Activated CD8-positive, alpha-beta memory T cell treated with anti-CD3 and anti-CD28 coated beads for 24 hours (primary cell): ENCODE measurements around the gene UNC45B.
"Not testable (repeated sequence)": the region's sequence is repeated elsewhere in the genome, so short reads cannot be mapped to it uniquely, and the experiment has no call there.

Source experiments
- DNase-seq: peaks from one replicate; pipeline ENCODE4 v3.0.0-alpha.2; 2020

Gene UNC45B

GRCh38 chr17:35144840-35145239, 2.8 kb upstream of the UNC45B start:
- DNase-seq = no peak

DNA sequence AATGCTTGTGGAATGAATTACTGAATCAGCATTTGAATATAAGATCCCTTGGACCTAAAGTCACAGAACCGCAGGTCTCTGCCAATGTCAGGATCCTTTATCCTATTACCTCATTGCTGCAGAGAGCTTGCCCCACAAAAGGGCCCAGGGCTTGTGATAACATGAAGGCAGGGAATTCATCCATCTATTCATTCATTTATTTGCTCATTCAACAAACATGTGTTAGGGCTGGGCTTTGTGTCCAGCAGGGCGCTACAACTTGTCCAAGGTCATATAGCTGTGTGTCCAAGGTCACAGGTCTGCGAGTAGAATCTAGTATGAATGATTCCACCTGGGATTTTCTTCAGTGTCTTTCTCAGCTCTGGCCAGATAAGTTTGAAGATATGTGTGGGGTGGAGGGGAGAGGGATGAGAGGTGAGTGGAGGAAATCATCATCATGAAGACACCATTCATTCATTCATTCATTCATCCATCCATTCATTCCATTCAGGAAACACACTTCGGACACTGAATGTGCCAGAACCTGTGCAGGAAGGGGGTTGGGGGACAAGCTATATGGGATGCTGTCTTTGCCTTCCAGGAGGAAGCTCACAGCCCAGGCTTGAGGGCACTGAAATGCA, 1.3 kb upstream of the UNC45B start:
- no peak for DNase-seq

GRCh38 chr17:35148144-35148543, 527 bp downstream of the UNC45B start:
- DNase-seq = no peak

DNA sequence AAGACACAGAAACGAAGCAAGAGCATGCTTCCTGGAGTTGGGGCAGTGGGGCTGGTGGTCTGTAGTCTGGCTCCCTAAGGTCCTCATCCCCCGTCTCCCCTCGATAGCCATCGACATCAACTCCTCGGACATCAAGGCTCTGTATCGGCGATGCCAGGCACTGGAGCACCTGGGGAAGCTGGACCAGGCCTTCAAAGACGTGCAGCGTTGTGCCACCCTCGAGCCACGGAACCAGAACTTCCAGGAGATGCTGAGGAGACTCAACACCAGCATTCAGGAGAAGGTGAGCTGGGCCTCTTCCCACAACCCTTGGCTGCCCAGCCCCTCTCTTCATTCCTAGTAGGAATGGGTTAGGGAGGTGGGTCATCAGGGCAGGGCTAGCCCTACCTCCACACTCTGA, 2.3 kb downstream of the UNC45B start:
- no peak for DNase-seq

GRCh38 chr17:35151080-35151479, 3.5 kb downstream of the UNC45B start:
- not testable (repeated sequence) for DNase-seq

DNA sequence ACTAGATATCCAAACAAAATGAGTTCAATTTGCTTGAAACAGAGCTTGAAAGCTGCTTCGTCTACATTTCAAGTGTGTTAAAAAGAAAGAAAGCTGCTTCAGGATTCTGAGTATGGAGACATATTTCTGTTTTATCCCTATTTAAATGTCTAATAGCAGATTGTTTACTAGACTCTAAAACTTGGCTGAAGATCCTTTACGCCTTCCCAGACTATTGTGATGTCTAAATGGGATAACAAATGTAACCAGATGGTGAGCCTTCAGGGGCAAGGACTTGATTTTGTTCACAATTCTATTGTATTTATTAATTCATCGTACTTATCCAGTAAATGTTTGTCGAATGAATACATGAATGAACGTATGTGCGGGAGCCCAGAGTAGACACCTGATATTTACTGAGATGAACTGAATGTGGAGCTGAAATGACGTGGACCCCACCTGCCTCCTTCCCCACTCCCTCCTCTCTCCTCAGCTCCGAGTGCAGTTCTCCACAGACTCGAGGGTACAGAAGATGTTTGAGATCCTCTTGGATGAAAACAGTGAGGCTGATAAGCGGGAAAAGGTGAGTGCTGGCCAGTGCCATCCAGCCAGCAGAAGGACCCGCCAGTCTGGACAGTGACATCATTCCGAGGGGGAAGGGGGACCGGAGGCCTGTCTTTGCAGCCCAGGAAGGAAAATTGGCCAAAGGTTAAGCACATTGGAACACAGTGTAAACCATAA, 5.0 kb downstream of the UNC45B start:
- no peak for DNase-seq

DNA sequence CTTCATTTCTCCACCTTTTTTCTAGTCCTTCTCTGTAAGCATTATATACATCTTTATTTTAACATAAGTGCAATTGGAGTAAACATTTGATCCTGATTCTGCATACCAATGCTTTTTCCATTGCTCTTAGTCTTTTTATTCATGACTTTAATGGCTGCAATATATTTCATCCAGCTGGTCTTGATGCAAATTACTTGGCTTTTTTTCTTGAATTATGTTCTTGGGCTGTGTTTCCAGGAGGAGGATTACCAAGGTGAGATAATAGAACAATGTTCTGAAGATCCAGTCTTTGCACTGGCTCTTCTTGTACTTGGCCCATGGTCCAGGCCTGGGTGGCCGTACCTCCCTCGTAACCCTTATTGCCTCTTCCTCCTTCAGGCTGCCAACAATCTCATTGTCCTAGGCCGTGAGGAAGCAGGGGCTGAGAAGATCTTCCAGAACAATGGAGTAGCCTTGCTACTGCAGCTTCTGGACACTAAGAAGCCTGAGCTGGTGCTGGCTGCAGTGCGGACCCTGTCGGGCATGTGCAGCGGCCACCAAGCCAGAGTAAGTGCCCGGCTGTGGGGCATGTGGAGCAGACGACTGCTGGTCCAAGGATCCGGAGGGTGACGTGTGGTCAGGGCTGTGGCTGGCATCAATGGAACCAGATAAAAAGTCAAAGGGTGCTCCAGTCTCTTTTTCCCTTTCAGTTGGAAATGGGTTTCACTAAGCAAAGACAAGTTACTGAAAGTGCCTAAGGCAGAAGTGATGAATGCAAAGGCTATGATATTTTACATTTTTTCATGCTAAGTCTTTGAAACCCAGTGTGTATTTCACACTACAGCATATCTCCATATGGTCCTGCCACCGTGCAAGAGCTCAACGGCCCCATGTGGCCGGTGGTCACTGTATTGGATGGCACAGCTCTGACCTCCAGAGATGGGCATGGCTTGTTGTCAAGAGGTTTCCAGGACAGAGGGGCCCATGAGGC, 6.9 kb downstream of the UNC45B start:
- DNase-seq = no peak

DNA sequence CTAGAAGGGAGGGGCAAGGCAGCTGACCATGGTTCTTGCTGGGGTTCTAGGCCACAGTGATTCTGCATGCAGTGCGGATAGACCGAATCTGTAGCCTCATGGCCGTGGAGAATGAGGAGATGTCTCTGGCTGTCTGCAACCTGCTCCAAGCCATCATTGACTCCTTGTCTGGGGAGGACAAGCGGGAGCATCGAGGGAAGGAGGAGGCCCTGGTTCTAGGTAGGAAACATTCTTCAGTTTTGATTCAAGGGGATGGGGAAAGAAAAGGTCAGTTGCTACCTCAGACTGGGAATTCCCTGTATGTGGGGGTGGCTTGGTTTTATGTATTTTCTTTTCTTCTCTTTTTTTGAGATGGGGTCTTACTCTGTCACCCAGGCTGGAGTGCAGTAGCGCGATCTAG, 7.6 kb downstream of the UNC45B start:
- no peak for DNase-seq

DNA sequence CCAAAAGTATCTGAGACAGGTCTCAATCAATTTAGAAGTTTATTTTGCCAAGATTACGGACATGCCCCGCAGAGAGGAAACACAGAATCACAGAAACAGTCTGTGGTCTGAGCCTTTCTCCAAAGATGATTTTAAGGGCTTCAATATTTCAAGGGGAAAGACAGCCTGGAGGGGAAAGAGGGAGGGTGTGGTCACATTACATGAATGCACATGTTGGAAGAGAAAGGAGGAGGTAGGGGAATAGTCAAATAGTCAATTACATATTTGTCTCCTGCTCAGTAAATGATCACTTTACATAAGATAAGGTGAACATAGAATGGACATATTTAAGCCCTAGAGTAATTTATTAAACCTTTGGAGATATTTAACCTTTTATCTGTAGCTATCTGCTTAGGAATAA, 12.3 kb downstream of the UNC45B start:
- no peak for DNase-seq

DNA sequence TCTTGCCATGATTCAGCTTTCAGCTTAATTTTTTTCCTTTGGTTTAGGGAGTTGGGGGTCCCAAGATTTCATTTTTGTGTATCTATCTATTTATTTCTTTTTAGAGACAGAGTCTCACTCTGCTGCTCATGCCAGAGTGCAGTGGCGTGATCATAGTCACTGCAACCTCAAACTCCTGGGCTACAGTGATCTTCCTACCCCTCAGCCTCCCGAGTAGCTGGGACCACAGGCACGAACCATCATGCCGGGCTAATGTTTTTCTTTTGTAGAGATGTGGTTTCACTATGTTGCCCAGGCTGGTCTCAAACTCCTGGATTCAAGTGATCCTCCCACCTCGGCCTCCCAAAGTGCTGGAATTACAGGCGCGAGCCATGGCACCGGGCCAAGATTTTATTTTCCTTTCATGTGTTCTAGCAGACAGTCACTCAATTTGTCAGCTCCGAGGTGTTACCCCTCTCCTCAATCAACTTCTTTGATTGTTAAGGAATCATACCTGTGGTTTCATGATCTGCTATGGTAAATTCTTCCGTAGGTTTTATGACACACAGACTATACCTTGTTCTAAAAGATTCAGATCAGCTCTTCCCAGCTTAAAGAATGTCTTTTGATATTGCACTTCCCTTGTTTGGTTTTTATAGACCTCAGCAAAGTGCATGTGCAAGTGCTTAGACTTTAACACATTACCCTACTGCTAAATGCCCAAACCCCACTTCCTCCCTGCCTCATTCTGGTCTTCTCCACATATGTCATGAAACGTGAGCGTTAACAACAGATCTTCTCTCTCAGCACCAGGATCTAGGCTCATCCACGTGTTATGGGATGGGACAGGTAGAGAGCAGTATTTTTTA, 13.0 kb downstream of the UNC45B start:
- peak; percentile 74 for DNase-seq

DNA sequence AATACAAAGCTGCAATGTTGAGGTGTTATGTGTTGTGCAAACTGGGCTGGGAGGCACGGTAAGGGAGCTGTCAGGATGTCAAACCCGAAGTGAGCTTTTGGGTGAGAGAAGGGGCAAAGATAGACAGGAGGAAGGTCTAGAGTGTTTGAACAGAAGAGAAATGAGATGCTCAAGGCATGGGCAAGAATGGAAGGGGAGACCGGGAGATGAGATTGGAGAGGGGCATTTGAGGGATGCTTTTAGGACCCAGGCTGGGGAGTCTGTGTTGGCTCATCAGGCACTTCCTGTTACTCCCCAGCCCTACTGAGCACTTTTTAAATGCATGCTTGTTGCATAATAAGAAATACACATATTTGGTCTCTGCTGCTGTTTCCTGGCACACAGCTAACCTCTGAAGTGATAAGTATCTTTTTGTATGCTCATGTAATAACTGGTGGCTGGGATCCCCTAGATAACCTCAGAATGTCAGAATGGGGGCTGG, 13.7 kb downstream of the UNC45B start:
- DNase-seq = no peak

- DNase-seq = no peak
Observed at GRCh38 chr17:35162755-35163154, 15.1 kb downstream of the UNC45B start.

- DNase-seq = no peak
Observed at GRCh38 chr17:35163886-35164285, 16.3 kb downstream of the UNC45B start.

GRCh38 chr17:35164716-35165115, 17.1 kb downstream of the UNC45B start:
- no peak for DNase-seq

DNA sequence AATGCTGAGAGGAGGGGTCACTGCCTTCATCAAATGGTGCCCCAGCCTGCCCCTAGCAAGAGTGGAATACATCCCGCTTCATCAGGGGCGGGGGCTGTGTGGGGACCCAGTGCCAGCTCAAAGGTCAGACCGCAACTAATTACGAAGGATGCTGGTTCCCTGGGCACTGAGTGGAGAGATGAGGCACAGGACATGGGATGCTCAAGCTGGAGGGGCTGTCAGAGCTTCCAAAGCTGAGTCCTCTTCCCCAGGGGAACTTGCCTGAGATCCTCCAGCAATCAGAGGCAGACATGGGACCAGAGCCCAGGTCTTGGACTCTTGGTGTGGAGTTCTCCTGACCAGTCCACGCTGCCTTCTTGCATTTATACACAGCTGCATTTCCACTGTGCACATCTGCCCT, 18.9 kb downstream of the UNC45B start:
- DNase-seq = no peak

GRCh38 chr17:35167046-35167445, 19.4 kb downstream of the UNC45B start:
- DNase-seq = no peak

DNA sequence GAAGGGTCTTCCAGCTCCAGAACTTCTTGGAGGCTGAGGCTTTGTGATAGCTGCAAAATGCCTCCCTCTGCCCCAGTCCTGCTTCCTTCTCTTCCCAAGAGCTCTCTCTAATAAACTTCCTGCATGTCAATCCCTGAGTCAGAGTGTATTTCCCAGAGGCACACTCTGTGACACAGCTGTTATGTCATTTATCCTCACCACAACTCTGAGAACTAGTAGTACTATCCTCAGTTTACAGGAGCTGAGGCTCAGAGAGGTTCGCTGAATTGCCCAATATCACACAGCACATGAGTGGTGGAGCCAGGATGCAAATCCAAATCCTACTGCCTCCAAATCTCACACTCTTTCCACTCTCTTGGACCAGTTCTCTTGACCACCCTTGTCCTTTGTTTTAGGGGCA, 20.0 kb downstream of the UNC45B start:
- DNase-seq = no peak

GRCh38 chr17:35169835-35170363, 22.3 kb downstream of the UNC45B start:
- DNase-seq = no peak

GRCh38 chr17:35170968-35171771, 23.6 kb downstream of the UNC45B start:
- peak; percentile 74 for DNase-seq

DNA sequence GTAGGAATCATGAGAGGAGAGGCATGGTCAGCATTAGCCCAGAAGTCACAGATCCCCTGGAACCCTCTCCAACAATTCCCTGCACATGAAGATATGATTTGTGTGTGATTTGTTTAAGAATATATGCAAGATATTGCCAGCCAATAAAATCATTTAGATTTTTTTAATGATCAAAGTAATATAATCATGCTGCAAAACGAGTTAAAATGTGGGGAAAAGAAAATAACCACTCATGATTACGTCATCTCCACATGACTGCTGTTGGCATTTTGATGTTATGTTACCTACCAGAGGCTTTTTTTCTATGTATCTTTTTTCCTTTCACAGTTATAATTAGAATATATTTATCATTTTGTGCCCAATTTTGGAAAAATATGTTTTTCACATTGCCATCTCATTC, 24.2 kb downstream of the UNC45B start:
- DNase-seq = no peak

DNA sequence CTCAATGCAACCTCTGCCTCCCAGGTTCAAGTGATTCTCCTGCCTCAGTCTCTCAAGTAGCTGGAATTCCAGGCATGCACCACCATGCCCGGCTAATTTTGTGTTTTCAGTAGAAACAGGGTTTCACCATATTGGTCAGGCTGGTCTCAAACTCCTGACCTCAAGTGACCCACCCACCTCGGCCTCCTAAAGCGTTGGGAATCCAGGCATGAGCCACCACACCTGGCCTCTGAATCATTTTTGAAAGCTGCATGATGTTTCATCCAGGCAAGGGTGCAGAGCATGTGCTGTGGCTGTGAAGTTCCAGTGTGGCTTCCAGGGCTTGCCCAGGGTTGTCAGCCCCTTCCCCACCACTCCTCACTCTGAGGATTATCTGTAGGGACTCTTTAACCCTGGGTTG, 24.7 kb downstream of the UNC45B start:
- peak; percentile 59 for DNase-seq
